Measurements from ENCODE around the gene DNAH5. TPM values are rescaled to one million over a fixed set of nuclear protein-coding genes. Genes with fewer than 3 reads are reported as not detected.

DNAH5 gene
- total RNA-seq, 1 donor from 2014 or later, result not detected

DNA sequence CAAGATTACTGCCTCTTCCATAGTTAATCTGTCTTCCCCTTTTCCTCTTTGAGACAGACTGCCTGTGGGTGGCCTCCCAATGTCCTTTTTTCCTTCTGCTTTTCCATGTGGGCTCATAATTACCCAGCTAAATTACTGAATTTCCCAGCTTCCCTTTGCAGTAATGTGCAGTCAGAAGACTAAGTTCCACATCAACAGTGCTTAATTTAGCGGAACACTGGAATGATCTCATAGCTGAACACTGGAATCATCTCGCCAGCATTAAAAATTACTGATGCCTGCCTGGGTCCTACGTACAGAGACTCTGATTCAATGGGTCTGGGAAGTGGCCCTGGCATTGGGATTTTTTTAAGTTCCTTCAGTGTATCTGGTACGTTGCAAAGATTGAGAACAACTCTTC, 84.3 kb downstream of the DNAH5 start:
- no peak for DNase-seq
- intact Hi-C loops (cut with micrococcal nuclease), result no loop called here
- ChIA-PET CTCF (no interaction called here), POLR2A (no interaction called here)
- Mint-ChIP-seq H3K27me3 (no peaks in the 10 kb centered on the region), H3K4me3 (no peak overlapping the region), H3K9me3 (peaks cover 5% of the 10 kb centered on the region), H3K36me3 (ENCODE audit: low read depth) (no peaks in the 10 kb centered on the region), H3K27ac (no peak overlapping the region), H3K4me1 (no peaks in the 10 kb centered on the region)
- TF ChIP-seq, protein P1, sequence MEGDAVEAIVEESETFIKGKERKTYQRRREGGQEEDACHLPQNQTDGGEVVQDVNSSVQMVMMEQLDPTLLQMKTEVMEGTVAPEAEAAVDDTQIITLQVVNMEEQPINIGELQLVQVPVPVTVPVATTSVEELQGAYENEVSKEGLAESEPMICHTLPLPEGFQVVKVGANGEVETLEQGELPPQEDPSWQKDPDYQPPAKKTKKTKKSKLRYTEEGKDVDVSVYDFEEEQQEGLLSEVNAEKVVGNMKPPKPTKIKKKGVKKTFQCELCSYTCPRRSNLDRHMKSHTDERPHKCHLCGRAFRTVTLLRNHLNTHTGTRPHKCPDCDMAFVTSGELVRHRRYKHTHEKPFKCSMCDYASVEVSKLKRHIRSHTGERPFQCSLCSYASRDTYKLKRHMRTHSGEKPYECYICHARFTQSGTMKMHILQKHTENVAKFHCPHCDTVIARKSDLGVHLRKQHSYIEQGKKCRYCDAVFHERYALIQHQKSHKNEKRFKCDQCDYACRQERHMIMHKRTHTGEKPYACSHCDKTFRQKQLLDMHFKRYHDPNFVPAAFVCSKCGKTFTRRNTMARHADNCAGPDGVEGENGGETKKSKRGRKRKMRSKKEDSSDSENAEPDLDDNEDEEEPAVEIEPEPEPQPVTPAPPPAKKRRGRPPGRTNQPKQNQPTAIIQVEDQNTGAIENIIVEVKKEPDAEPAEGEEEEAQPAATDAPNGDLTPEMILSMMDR (IDR thresholded peaks at IDR 0.05), result no peak
- ATAC-seq (ENCODE audit: low read depth), result no peak

DNA sequence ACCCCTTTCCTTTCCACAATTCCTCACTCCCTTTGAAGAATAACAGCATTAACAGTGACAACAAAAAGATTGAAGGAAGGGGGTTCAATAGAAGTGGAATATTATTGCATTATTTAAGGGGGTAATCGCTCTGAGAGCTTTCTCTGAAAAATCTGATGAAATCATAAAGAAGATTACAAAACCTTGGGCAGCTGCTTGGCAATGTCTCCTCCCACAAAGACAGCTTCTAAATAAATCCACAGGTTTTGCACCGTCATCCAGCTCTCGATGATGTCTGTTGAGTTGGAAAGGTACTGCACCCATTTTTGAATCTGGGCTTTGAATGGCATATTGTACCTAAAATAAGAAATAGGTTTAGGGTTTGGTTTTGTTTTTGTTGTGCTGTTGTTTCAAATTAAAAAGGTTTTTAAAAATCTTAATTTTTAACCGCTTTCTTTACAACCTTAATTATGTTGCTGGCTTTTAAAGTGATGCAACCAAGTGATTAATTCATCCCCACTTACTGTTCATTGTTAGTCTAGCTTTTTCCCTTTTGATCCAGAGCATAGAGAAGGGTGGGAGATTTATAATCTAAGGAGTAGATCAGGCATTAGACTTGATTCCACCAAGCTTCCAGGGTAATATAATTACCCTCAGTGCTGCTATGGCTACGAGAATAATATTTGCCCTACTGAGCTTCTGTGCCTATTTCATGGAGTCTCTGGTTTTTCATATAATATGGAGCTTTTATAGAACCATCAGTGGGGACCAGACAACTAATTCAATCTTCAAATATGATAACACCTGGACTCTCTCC, 85.0 kb downstream of the DNAH5 start:
- TF ChIP-seq, protein P1 (IDR thresholded peaks at IDR 0.05), result no peak
- DNase-seq (no peak), ATAC-seq (ENCODE audit: low read depth) (no peak)
- intact Hi-C loops (cut with micrococcal nuclease), result no loop called here
- ChIA-PET CTCF (no interaction called here), POLR2A (no interaction called here)
- H3K27ac Mint-ChIP-seq, result no peak overlapping the region
- no peaks in the 10 kb centered on the region for H3K27me3 Mint-ChIP-seq
- no peak overlapping the region for H3K4me3 Mint-ChIP-seq
- H3K4me1 Mint-ChIP-seq, result no peaks in the 10 kb centered on the region
- H3K9me3 Mint-ChIP-seq, result peaks cover 5% of the 10 kb centered on the region
- no peaks in the 10 kb centered on the region for H3K36me3 Mint-ChIP-seq (ENCODE audit: low read depth)

DNA sequence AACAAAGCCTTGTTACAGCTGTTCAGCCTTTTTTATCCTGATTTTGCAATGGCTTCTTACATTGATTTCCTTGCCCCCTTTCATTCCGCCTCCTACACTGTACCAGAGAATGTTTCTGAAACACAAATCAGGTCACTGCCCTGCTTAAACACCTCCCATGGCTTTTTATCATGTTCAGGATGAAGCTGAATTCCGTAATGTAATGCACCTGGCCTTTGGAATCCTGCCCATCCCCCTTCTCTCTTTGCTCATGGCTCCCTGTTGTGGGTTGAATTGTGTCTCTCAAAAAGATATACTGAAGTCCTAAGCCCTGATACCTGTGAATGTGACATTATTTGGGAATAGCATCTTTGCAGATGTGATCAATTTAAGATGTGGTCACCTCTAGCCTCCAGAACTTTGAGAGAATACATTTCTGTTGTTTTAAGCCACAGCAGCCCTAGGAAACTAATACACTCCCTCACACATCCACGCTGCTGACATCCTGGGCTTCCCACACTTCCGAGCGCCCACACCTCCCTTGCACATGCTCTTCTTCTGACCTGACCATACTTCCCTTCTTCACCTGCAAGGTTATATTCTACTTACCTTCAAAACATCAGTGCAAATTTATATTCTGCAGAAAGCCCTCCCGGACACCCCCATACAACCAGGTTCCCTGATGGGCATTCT, 101.2 kb downstream of the DNAH5 start:
- intact Hi-C loops (cut with micrococcal nuclease), result no loop called here
- ChIA-PET CTCF (no interaction called here), POLR2A (no interaction called here)
- no peaks in the 10 kb centered on the region for H3K36me3 Mint-ChIP-seq (ENCODE audit: low read depth)
- H3K4me1 Mint-ChIP-seq, result no peaks in the 10 kb centered on the region
- no peak overlapping the region for H3K27ac Mint-ChIP-seq
- no peak for ATAC-seq (ENCODE audit: low read depth)
- TF ChIP-seq, protein P1 (IDR thresholded peaks at IDR 0.05), result no peak
- H3K27me3 Mint-ChIP-seq, result no peaks in the 10 kb centered on the region
- no peaks in the 10 kb centered on the region for H3K9me3 Mint-ChIP-seq
- no peak for DNase-seq
- H3K4me3 Mint-ChIP-seq, result no peak overlapping the region

DNA sequence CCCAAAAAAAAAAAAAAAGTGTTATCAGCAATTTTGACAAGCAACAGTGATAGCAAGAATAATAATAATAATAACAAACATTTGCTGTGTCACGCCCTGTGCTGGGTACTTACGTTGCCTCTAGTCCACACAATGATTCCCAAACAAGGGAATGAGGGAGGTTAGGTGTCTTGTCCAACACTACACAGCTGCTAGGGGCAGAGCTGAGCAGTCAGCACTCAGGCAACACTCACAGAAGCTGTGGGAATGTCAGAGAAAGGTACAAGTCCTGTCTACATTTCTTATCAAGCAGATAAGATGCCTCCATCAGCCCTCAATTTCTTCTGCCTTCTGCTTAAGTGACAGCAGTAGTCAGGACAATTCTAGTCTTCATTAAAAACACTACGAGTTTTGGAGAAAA, 111.0 kb downstream of the DNAH5 start:
- H3K4me3 Mint-ChIP-seq, result no peak overlapping the region
- TF ChIP-seq, protein P1 (IDR thresholded peaks at IDR 0.05), result no peak

DNA sequence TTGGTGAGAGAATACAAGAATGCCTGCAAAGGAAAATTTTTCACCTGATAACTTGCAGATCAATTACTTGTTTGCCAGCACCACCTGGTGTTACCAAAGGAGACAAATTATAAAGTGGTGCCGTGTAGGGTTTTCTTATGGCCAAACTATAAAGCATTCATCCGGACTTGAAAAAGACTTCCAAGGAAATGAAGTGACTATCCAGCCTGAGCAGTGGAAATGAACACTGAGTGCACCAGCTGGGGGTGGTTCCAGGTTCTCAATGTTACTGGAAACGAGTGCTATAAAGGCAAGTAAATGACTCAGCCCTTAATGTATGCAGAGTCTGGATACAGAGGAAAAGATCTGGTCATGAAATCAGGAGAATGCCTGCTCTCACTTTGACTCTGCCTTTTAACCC, 113.1 kb downstream of the DNAH5 start:
- Mint-ChIP-seq H3K36me3 (ENCODE audit: low read depth) (no peaks in the 10 kb centered on the region), H3K4me1 (no peaks in the 10 kb centered on the region), H3K27me3 (no peaks in the 10 kb centered on the region), H3K4me3 (no peak overlapping the region), H3K9me3 (peaks cover 10% of the 10 kb centered on the region), H3K27ac (no peak overlapping the region)
- DNase-seq (no peak), ATAC-seq (ENCODE audit: low read depth) (no peak)
- ChIA-PET POLR2A (no interaction called here), CTCF (no interaction called here)
- intact Hi-C loops (cut with micrococcal nuclease), result no loop called here
- TF ChIP-seq, protein P1 (IDR thresholded peaks at IDR 0.05), result no peak

More for the DNA sequence above, 111.0 kb downstream of the DNAH5 start:
- ChIA-PET CTCF (no interaction called here), POLR2A (no interaction called here)
- H3K27ac Mint-ChIP-seq, result no peak overlapping the region
- H3K9me3 Mint-ChIP-seq, result peaks cover 3% of the 10 kb centered on the region
- H3K4me1 Mint-ChIP-seq, result no peaks in the 10 kb centered on the region
- no peaks in the 10 kb centered on the region for H3K27me3 Mint-ChIP-seq
- no peak for DNase-seq
- intact Hi-C loops (cut with micrococcal nuclease), result no loop called here
- ATAC-seq (ENCODE audit: low read depth), result no peak
- H3K36me3 Mint-ChIP-seq (ENCODE audit: low read depth), result no peaks in the 10 kb centered on the region

Measured in activated B cell treated with CpG ODN at 0.5 μM for 24 hours (primary cell).